ENCODE data around the gene RAD51B. TPM values are rescaled to one million over a fixed set of nuclear protein-coding genes. Genes with fewer than 3 reads are reported as not detected.

Gene RAD51B
- total and polyA plus RNA-seq, 2 experiments from 2014 or later = 10.1 to 18.0 TPM

GRCh38 chr14:68133856-68134255 lies 314.3 kb downstream of the RAD51B start:
- Histone ChIP-seq H3K9me3 (ENCODE audit: low read depth) (no peaks in the 10 kb centered on the region), H4K20me1 (ENCODE audit: insufficient read depth, poor library complexity, severe bottlenecking) (no peaks in the 10 kb centered on the region), H2AFZ (no peak overlapping the region), H3K27me3 (no peaks in the 10 kb centered on the region), H3K4me3 (no peak overlapping the region), H3K4me2 (no peak overlapping the region), H3K4me1 (ENCODE audit: insufficient read depth) (peaks cover 22% of the 10 kb centered on the region), H3K27ac (no peak overlapping the region), H3K79me2 (no peaks in the 10 kb centered on the region), H3K9me2 (replicated peaks; ENCODE audit: insufficient read depth) (no peaks in the 10 kb centered on the region), H3K36me3 (replicated peaks; ENCODE audit: insufficient read depth, low read depth) (no peaks in the 10 kb centered on the region)
- WGBS (ENCODE audit: low lambda C conversion rate, missing lambda C conversion rate) = 94% methylated on average over 4 of the region's 4 CpGs
- no peak for DNase-seq (ENCODE audit: low spot score)
- TF ChIP-seq EZH2phosphoT487 (IDR thresholded peaks at IDR 0.05; ENCODE audit: low read depth, severe bottlenecking, unreplicated experiment) (no peak), CTCF (IDR thresholded peaks at IDR 0.05; ENCODE audit: poor library complexity) (no peak), EZH2 (IDR thresholded peaks at IDR 0.05; ENCODE audit: borderline replicate concordance) (no peak)

GRCh38 chr14:68135028-68135427 lies 315.4 kb downstream of the RAD51B start:
- TF ChIP-seq EZH2phosphoT487 (IDR thresholded peaks at IDR 0.05; ENCODE audit: low read depth, severe bottlenecking, unreplicated experiment) (no peak), CTCF (IDR thresholded peaks at IDR 0.05; ENCODE audit: poor library complexity) (no peak), EZH2 (IDR thresholded peaks at IDR 0.05; ENCODE audit: borderline replicate concordance) (no peak)
- Histone ChIP-seq H3K79me2 (no peaks in the 10 kb centered on the region), H2AFZ (no peak overlapping the region), H3K4me2 (no peak overlapping the region), H3K36me3 (replicated peaks; ENCODE audit: insufficient read depth, low read depth) (no peaks in the 10 kb centered on the region), H3K4me1 (ENCODE audit: insufficient read depth) (peaks cover 34% of the 10 kb centered on the region), H3K9me3 (ENCODE audit: low read depth) (no peaks in the 10 kb centered on the region), H3K4me3 (no peak overlapping the region), H3K27me3 (no peaks in the 10 kb centered on the region), H4K20me1 (ENCODE audit: insufficient read depth, poor library complexity, severe bottlenecking) (no peaks in the 10 kb centered on the region), H3K27ac (no peak overlapping the region), H3K9me2 (replicated peaks; ENCODE audit: insufficient read depth) (no peaks in the 10 kb centered on the region)
- 83% methylated on average over 3 of the region's 3 CpGs for WGBS (ENCODE audit: low lambda C conversion rate, missing lambda C conversion rate)
- no peak for DNase-seq (ENCODE audit: low spot score)

GRCh38 chr14:68135566-68135965 lies 316.0 kb downstream of the RAD51B start:
- no peak for DNase-seq (ENCODE audit: low spot score)
- H2AFZ ChIP-seq = no peak overlapping the region
- H3K4me1 ChIP-seq (ENCODE audit: insufficient read depth) = peaks cover 37% of the 10 kb centered on the region
- H3K4me2 ChIP-seq = no peak overlapping the region
- H3K27me3 ChIP-seq = no peaks in the 10 kb centered on the region
- H3K4me3 ChIP-seq = no peak overlapping the region
- H3K9me3 ChIP-seq (ENCODE audit: low read depth) = no peaks in the 10 kb centered on the region
- H3K27ac ChIP-seq = no peak overlapping the region
- H4K20me1 ChIP-seq (ENCODE audit: insufficient read depth, poor library complexity, severe bottlenecking) = no peaks in the 10 kb centered on the region
- H3K9me2 ChIP-seq (replicated peaks; ENCODE audit: insufficient read depth) = no peaks in the 10 kb centered on the region
- 88% methylated on average over 2 of the region's 2 CpGs for WGBS (ENCODE audit: low lambda C conversion rate, missing lambda C conversion rate)
- no peaks in the 10 kb centered on the region for H3K36me3 ChIP-seq (replicated peaks; ENCODE audit: insufficient read depth, low read depth)
- H3K79me2 ChIP-seq = no peaks in the 10 kb centered on the region
- TF ChIP-seq EZH2phosphoT487 (IDR thresholded peaks at IDR 0.05; ENCODE audit: low read depth, severe bottlenecking, unreplicated experiment) (no peak), CTCF (IDR thresholded peaks at IDR 0.05; ENCODE audit: poor library complexity) (no peak), EZH2 (IDR thresholded peaks at IDR 0.05; ENCODE audit: borderline replicate concordance) (no peak)

Data from hepatocyte (in vitro differentiated cells).